Measurements from ENCODE around the gene CDH11. TPM values are rescaled to one million over a fixed set of nuclear protein-coding genes. Genes with fewer than 3 reads are reported as not detected.

The CDH11 gene
- total and polyA plus RNA-seq, 3 experiments from 2014 or later, result not detected

DNA sequence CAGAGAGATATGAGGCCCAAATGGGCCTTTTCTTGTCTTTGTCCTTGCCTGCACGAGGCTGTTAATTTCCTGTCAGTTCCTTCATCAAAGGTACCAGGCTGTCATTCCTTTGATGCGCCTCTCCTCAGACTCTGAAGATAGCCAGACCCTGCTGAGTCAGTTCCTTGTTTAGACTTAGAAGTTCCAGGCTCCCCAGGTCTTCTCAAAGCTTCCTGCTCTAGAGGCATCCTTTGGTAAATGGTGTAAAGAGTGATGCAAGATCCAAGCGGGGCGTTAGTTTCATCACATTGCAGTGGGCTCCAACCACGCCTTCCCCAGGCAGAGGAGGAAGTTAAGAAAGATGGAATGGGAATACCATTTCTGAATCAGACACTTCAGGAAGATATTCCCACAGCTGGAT is 4.0 kb upstream of the CDH11 start:
- Mint-ChIP-seq H3K36me3 (no peaks in the 10 kb centered on the region), H3K27me3 (peaks cover 10 to 16% of the 10 kb centered on the region in 2 donors), H3K9me3 (peaks cover 0 to 9% (median 8%) of the 10 kb centered on the region in 5 donors), H3K4me3 (no peak overlapping the region), H3K4me1 (no peaks in the 10 kb centered on the region), H3K27ac (no peak overlapping the region)
- no peaks in the 10 kb centered on the region for H3K27me3 ChIP-seq (ENCODE audit: insufficient read depth, low read length, poor library complexity, severe bottlenecking)
- H3K4me1 ChIP-seq (ENCODE audit: insufficient read depth, low read length), result no peaks in the 10 kb centered on the region
- DNase-seq, result no peak
- H3K4me3 ChIP-seq (ENCODE audit: low read length), result no peak overlapping the region
- H3K9me3 ChIP-seq (ENCODE audit: low read length), result no peaks in the 10 kb centered on the region
- POLR2A ChIA-PET, result no interaction called here
- CTCF ChIA-PET, result no interaction called here
- no peak overlapping the region for H3K27ac ChIP-seq (ENCODE audit: low read depth, low read length)
- H3K36me3 ChIP-seq (ENCODE audit: insufficient read depth, low read length), result no peaks in the 10 kb centered on the region

DNA sequence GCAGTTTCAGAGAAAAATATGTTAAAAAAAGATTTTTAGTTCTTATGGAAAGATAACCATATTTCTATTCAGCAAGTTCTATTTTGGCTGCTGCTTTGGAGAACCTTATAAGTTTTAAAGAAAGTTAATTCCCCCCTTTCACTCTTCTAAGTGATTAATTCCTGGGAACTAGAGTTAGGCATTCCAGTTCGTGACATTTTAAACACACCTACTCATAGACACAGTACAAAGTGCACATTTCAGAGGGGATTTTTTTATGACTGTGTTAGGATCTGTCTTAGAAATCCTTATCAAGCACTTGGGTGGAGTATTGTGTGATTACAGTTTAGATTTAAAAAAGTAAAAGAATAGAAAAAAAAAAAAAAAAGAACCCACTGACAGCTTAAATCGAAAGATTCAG is 3.5 kb upstream of the CDH11 start:
- peaks cover 0 to 2% (median 0%) of the 10 kb centered on the region in 3 donors for H3K36me3 Mint-ChIP-seq
- peaks cover 0 to 10% (median 9%) of the 10 kb centered on the region in 5 donors for H3K9me3 Mint-ChIP-seq
- no peak overlapping the region for H3K27ac ChIP-seq (ENCODE audit: low read depth, low read length)

DNA sequence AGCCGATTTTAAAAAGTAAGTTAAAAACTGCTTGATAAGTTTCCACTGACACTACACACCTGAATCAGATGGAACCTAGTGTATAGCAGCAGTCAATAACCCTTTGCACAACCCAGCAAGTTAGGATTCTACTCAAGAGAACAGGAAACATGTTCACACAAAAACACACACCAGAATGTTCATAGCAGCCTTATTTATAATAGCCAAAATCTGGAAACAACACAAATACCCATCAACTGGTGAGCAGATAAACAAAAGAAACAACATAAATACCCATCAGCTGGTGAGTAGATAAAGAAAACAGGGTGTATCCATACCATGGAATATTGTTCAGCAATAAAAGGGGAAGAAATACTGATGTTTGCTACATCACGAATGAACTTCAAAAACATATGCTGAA is 2.7 kb upstream of the CDH11 start:
- ChIA-PET CTCF (no interaction called here), POLR2A (no interaction called here)
- no peak for DNase-seq
- no peaks in the 10 kb centered on the region for H3K4me1 ChIP-seq (ENCODE audit: insufficient read depth, low read length)
- Mint-ChIP-seq H3K9me3 (peaks cover 0 to 12% (median 4%) of the 10 kb centered on the region in 5 donors), H3K4me1 (peaks cover 0 to 3% (median 0%) of the 10 kb centered on the region in 3 donors), H3K4me3 (no peak overlapping the region), H3K27me3 (peaks cover 16 to 23% of the 10 kb centered on the region in 2 donors), H3K27ac (no peak overlapping the region), H3K36me3 (peaks cover 0 to 4% (median 0%) of the 10 kb centered on the region in 3 donors)
- no peak overlapping the region for H3K27ac ChIP-seq (ENCODE audit: low read depth, low read length)
- no peaks in the 10 kb centered on the region for H3K27me3 ChIP-seq (ENCODE audit: insufficient read depth, low read length, poor library complexity, severe bottlenecking)
- no peaks in the 10 kb centered on the region for H3K9me3 ChIP-seq (ENCODE audit: low read length)
- no peak overlapping the region for H3K4me3 ChIP-seq (ENCODE audit: low read length)
- no peaks in the 10 kb centered on the region for H3K36me3 ChIP-seq (ENCODE audit: insufficient read depth, low read length)

More for the DNA sequence above, 3.5 kb upstream of the CDH11 start:
- no peaks in the 10 kb centered on the region for H3K36me3 ChIP-seq (ENCODE audit: insufficient read depth, low read length)
- no peaks in the 10 kb centered on the region for H3K9me3 ChIP-seq (ENCODE audit: low read length)
- H3K27ac Mint-ChIP-seq, result no peak overlapping the region
- no peaks in the 10 kb centered on the region for H3K4me1 ChIP-seq (ENCODE audit: insufficient read depth, low read length)
- H3K4me1 Mint-ChIP-seq, result peaks cover 0 to under 1% (median 0%) of the 10 kb centered on the region in 3 donors
- H3K4me3 ChIP-seq (ENCODE audit: low read length), result no peak overlapping the region
- POLR2A ChIA-PET, result no interaction called here
- no peak overlapping the region for H3K4me3 Mint-ChIP-seq
- H3K27me3 ChIP-seq (ENCODE audit: insufficient read depth, low read length, poor library complexity, severe bottlenecking), result no peaks in the 10 kb centered on the region
- H3K27me3 Mint-ChIP-seq, result peaks cover 13 to 18% of the 10 kb centered on the region in 2 donors
- DNase-seq, result no peak
- CTCF ChIA-PET, result no interaction called here

DNA sequence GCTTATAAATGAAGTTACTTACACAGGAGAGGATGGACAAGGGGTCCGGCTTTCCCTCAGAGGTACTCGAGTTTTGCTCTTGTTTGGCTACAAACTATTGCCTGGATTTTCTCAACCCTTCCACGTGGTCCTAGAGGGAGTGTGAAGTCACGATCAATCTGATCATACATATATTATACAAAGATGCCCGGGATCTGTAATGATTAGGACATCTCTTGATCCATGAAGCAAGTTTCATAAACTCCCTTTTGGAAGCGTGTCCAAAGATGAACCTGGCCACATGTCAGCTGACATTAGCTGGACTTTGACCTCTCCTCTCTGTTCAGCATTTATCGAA is 2.3 kb upstream of the CDH11 start:
- no peaks in the 10 kb centered on the region for H3K36me3 ChIP-seq (ENCODE audit: insufficient read depth, low read length)
- no peak overlapping the region for H3K27ac Mint-ChIP-seq
- H3K27me3 Mint-ChIP-seq, result peaks cover 16 to 23% of the 10 kb centered on the region in 2 donors
- H3K36me3 Mint-ChIP-seq, result peaks cover 0 to 4% (median 0%) of the 10 kb centered on the region in 3 donors
- no peaks in the 10 kb centered on the region for H3K4me1 ChIP-seq (ENCODE audit: insufficient read depth, low read length)
- ChIA-PET CTCF (no interaction called here), POLR2A (no interaction called here)
- H3K27me3 ChIP-seq (ENCODE audit: insufficient read depth, low read length, poor library complexity, severe bottlenecking), result no peaks in the 10 kb centered on the region
- H3K27ac ChIP-seq (ENCODE audit: low read depth, low read length), result no peak overlapping the region
- peaks cover 0 to 3% (median 0%) of the 10 kb centered on the region in 3 donors for H3K4me1 Mint-ChIP-seq
- H3K4me3 ChIP-seq (ENCODE audit: low read length), result no peak overlapping the region
- no peak for DNase-seq
- peaks cover 0 to 12% (median 4%) of the 10 kb centered on the region in 5 donors for H3K9me3 Mint-ChIP-seq
- H3K9me3 ChIP-seq (ENCODE audit: low read length), result no peaks in the 10 kb centered on the region
- no peak overlapping the region for H3K4me3 Mint-ChIP-seq

DNA sequence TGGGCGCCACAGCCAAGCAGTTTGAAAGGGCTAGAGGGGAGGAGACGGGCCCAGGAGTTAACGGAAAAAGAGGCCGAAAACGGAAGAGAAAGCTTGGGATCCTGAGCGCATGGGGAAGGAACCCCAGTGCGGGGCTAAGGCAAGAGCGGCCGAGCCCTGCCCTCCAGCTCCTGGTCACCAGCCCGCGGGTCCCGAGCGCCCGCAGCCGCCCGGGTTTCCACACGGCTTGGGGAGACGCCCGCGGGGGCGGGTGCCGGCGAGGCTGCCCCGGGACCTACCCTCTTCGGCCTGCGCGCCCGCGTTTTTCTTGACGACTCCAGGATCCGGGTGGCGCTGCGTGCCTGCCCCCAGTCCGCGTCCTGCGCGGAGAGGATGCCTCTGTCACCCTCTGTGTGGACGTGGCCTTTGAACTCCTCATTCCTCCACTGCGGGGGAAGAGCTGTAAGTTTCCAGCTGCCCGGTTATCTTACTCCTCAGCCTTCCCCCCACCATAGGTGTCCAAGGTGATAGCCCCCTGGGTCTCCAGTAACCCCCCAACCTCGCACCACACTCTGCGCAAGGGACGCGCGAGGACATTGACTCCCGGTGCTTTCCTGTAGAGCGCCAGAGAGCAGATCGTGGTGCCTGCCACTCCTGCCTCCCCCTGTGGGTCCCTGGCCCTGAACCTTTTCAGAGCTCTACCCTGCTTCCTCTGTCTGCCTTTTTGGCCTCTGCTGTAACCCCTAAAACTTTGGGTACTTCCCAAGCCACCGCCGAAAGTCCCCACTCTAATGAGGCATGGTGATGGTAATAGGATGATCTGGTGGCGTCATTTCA is 1.7 kb upstream of the CDH11 start:
- Mint-ChIP-seq H3K36me3 (peaks cover 0 to 4% (median 0%) of the 10 kb centered on the region in 3 donors), H3K27ac (no peak overlapping the region), H3K4me3 (no peak overlapping the region), H3K4me1 (peaks cover 0 to 3% (median 0%) of the 10 kb centered on the region in 3 donors), H3K27me3 (peaks cover 16 to 23% of the 10 kb centered on the region in 2 donors), H3K9me3 (peaks cover 0 to 12% (median 4%) of the 10 kb centered on the region in 5 donors)
- H3K36me3 ChIP-seq (ENCODE audit: insufficient read depth, low read length), result no peaks in the 10 kb centered on the region
- ChIA-PET POLR2A (no interaction called here), CTCF (no interaction called here)
- no peaks in the 10 kb centered on the region for H3K27me3 ChIP-seq (ENCODE audit: insufficient read depth, low read length, poor library complexity, severe bottlenecking)
- H3K27ac ChIP-seq (ENCODE audit: low read depth, low read length), result no peak overlapping the region
- H3K4me1 ChIP-seq (ENCODE audit: insufficient read depth, low read length), result no peaks in the 10 kb centered on the region
- no peaks in the 10 kb centered on the region for H3K9me3 ChIP-seq (ENCODE audit: low read length)
- no peak overlapping the region for H3K4me3 ChIP-seq (ENCODE audit: low read length)
- no peak for DNase-seq

DNA sequence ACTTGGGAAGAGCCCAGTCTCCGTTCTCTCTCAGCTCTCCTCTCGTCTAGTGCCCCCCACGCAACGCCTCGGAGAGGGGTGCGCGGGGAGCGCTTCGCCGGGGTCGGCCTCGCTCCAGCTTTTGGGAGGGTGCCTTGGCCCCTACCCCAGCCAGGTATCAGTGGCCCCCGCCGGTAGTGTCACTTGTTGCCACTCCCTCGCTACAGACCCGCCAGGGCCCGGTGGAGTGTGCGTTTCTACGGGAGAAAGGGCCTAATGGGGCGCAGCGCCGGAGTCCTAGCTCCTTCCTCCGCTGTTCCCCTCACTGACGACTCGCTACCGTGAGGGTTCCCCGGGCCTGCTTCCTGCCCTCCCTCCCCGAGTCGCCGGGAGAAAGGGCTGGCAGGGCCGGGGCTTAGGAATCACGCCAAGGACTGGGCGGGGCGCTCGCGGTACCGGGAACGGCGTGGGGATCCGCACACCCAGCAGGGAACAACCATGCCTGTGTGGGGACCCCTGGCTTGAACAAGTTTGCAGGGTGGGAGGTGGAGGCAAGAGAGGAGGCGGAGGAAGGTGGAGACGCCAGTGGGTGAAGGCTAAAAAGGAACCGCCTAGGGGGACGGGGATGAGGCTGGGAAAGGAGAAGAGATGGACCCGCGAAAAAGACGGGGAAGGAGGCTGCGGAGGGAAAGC is 997 bp upstream of the CDH11 start:
- no peak overlapping the region for H3K4me3 Mint-ChIP-seq
- H3K27me3 Mint-ChIP-seq, result peaks cover 16 to 23% of the 10 kb centered on the region in 2 donors
- H3K9me3 Mint-ChIP-seq, result peaks cover 0 to 12% (median 8%) of the 10 kb centered on the region in 5 donors
- ChIA-PET POLR2A (no interaction called here), CTCF (no interaction called here)
- Histone ChIP-seq H3K27ac (ENCODE audit: low read depth, low read length) (no peak overlapping the region), H3K27me3 (ENCODE audit: insufficient read depth, low read length, poor library complexity, severe bottlenecking) (no peaks in the 10 kb centered on the region), H3K4me1 (ENCODE audit: insufficient read depth, low read length) (no peaks in the 10 kb centered on the region), H3K4me3 (ENCODE audit: low read length) (no peak overlapping the region), H3K36me3 (ENCODE audit: insufficient read depth, low read length) (no peaks in the 10 kb centered on the region), H3K9me3 (ENCODE audit: low read length) (no peaks in the 10 kb centered on the region)
- peaks cover 0 to 4% (median 0%) of the 10 kb centered on the region in 3 donors for H3K36me3 Mint-ChIP-seq
- no peak for DNase-seq
- peaks cover 0 to 3% (median 0%) of the 10 kb centered on the region in 3 donors for H3K4me1 Mint-ChIP-seq
- no peak overlapping the region for H3K27ac Mint-ChIP-seq

DNA sequence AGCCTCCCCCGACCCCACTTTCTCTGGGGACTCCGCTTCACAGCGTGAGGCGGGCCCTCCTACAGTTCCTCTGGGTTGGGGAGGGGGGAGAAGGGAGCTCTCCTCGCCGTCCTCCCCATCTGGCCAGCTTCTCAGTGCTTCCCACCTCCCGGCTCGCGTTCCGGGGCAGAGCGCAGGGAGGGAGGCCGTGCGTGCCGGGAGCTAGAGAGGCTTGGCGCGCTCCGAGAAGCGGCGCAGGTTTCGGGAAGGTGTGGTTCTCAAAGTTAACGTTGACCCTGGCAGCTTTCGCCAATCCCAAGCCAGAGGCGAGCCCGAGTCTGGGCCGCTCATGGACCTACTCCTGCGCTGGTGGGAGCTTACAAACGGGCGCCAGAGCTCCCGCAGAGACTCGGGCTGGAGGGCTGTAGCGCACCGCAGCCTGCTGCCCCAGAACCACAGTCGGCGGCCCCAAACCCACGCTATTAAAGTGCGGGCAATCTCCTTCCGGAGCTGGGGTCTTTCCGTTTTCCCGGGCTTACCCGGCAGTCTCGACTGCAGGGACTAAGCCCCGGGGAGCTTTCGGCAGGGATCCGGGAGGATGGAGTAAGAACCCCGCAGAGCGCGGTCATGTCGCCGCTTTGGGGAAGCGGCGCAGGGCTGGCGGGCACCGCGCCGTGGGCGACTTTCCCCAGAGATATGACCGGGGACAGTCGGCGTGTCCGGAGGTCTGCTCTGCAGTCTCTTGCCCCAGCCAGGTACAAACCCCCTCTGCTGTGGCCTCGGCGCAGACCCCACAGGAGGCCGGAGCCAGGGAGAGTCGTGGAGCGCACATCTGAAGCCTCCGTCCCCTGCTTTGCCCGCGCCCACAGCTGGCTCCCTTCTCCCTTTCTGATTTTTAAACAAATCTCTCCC is 787 bp downstream of the CDH11 start:
- Histone ChIP-seq H3K27me3 (ENCODE audit: insufficient read depth, low read length, poor library complexity, severe bottlenecking) (no peaks in the 10 kb centered on the region), H3K36me3 (ENCODE audit: insufficient read depth, low read length) (no peaks in the 10 kb centered on the region), H3K4me1 (ENCODE audit: insufficient read depth, low read length) (no peaks in the 10 kb centered on the region), H3K9me3 (ENCODE audit: low read length) (no peaks in the 10 kb centered on the region), H3K27ac (ENCODE audit: low read depth, low read length) (no peak overlapping the region), H3K4me3 (ENCODE audit: low read length) (no peak overlapping the region)
- DNase-seq, result no peak
- Mint-ChIP-seq H3K27me3 (peaks cover 16 to 21% of the 10 kb centered on the region in 2 donors), H3K4me3 (no peak overlapping the region), H3K9me3 (peaks cover 0 to 12% (median 8%) of the 10 kb centered on the region in 5 donors), H3K27ac (no peak overlapping the region), H3K36me3 (peaks cover 0 to 4% (median 0%) of the 10 kb centered on the region in 3 donors), H3K4me1 (peaks cover 0 to 3% (median 0%) of the 10 kb centered on the region in 3 donors)
- CTCF ChIA-PET, result no interaction called here
- POLR2A ChIA-PET, result no interaction called here

All from CD8-positive, alpha-beta memory T cell (primary cell).